Ascending aorta (tissue), 2 donors: ENCODE measurements around the gene CCDC183. TPM values are rescaled to one million over a fixed set of nuclear protein-coding genes. Genes with fewer than 3 reads are reported as not detected.

ENCODE experiments used
- DNase-seq, 2 donors: peaks; one replicate each; pipeline ENCODE4 v3.0.0-alpha.2; 2019; ENCODE audit warnings: low spot score in 2 of 2
- H3K27ac ChIP-seq, 2 donors: fragments of 200-600 bp; sonication (generic); one replicate each; pipeline ENCODE4 v1.5.1; 2016 to 2017; ENCODE audit warnings: mild to moderate bottlenecking in 1 of 2
- H3K27me3 ChIP-seq: fragments of 200-600 bp; sonication (generic); one replicate; pipeline ENCODE4 v1.5.1; 2017
- H3K36me3 ChIP-seq, 2 donors: fragments of 200-600 bp; sonication (generic); one replicate each; pipeline ENCODE4 v1.5.1; 2016
- H3K4me1 ChIP-seq, 2 donors: fragments of 200-600 bp; sonication (generic); one replicate each; pipeline ENCODE4 v1.5.1; 2016 to 2017; ENCODE audit warnings: mild to moderate bottlenecking in 1 of 2
- H3K4me3 ChIP-seq, 2 donors: fragments of 200-600 bp; sonication (generic); one replicate each; pipeline ENCODE4 v1.5.1; 2016 to 2017; ENCODE audit warnings: mild to moderate bottlenecking in 1 of 2
- H3K9me3 ChIP-seq, 2 donors: fragments of 200-600 bp; sonication (generic); one replicate each; pipeline ENCODE4 v1.5.1; 2016
- CTCF ChIP-seq, 3 experiments: fragments of 200-600 bp in 2 of 3; fragments of 450-650 bp in 1 of 3; sonication (generic) in 2 of 3; IDR thresholded peaks; one replicate each; pipeline ENCODE4 v1.5.1; 2016 to 2019; ENCODE audit warnings: antibody characterized with exemption in 3 of 3, mild to moderate bottlenecking in 1 of 3, moderate library complexity in 1 of 3
- intact Hi-C: fragments of 100-400 bp; cut with DNase I; formaldehyde crosslinking; loops from one replicate; pipeline ENCODE4 v1.15.1; 2023
- total RNA-seq: library from RNA; depleted of rRNA; stranded (reverse); fragments of >200 nt; gene quantifications from one replicate; pipeline ENCODE4 v1.1.0, GENCODE V29; 2016

CCDC183 gene
- total RNA-seq, 1 donor from 2014 or later: not detected

- Histone ChIP-seq H3K4me1 (no peaks in the 10 kb centered on the region), H3K27ac (no peak overlapping the region), H3K27me3 (no peaks in the 10 kb centered on the region), H3K4me3 (no peak overlapping the region), H3K36me3 (no peaks in the 10 kb centered on the region), H3K9me3 (no peaks in the 10 kb centered on the region)
- DNase-seq: no peak
- TF ChIP-seq CTCF (IDR thresholded peaks at IDR 0.05): no peak
- intact Hi-C loops: no loop called here
Measured at GRCh38 chr9:136750526-136750925, 45.6 kb upstream of the CCDC183 start.

GRCh38 chr9:136751244-136751643 is 44.9 kb upstream of the CCDC183 start:
- Histone ChIP-seq H3K36me3 (no peaks in the 10 kb centered on the region), H3K27ac (no peak overlapping the region), H3K9me3 (no peaks in the 10 kb centered on the region), H3K4me1 (no peaks in the 10 kb centered on the region), H3K27me3 (no peaks in the 10 kb centered on the region), H3K4me3 (no peak overlapping the region)
- TF ChIP-seq CTCF (IDR thresholded peaks at IDR 0.05): no peak
- no peak for DNase-seq
- intact Hi-C loops: no loop called here

- Histone ChIP-seq H3K36me3 (no peaks in the 10 kb centered on the region), H3K9me3 (no peaks in the 10 kb centered on the region), H3K27me3 (no peaks in the 10 kb centered on the region), H3K27ac (no peak overlapping the region), H3K4me1 (no peaks in the 10 kb centered on the region), H3K4me3 (no peak overlapping the region)
- DNase-seq: no peak
- TF ChIP-seq CTCF (IDR thresholded peaks at IDR 0.05): no peak
- intact Hi-C loops: no loop called here
Measured at GRCh38 chr9:136751814-136752213, 44.3 kb upstream of the CCDC183 start.

- intact Hi-C loops: no loop called here
- Histone ChIP-seq H3K27ac (no peak overlapping the region), H3K9me3 (no peaks in the 10 kb centered on the region), H3K4me3 (no peak overlapping the region), H3K27me3 (no peaks in the 10 kb centered on the region), H3K4me1 (no peaks in the 10 kb centered on the region), H3K36me3 (no peaks in the 10 kb centered on the region)
- no peak for DNase-seq
- no peak for TF ChIP-seq CTCF (IDR thresholded peaks at IDR 0.05)
Measured at GRCh38 chr9:136753371-136754058, 42.6 kb upstream of the CCDC183 start.

DNA sequence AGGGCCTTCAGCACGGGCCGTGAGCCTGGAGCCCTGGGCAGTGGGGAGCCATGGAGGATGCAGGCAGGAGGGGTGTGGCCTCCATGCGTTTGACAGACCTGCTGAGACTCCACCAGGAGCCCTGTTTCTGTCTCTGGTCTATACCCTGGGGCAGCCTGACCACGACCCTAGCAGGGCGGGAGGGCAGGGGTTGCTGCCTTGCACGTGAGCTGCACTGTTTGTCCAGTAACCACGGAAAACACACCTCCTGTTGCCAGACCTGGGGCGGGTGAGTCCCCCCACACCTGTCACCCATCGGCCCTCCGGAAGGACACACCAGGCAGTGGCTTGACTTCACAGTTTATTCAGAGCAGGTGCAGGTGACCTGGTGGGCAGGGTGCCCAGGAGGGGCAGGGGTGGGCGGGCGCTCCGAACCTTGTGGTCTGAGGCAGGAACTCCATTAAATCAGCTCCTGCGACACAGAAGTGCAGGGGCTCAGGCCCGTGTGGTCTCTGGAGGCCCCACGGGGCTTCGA is 42.0 kb upstream of the CCDC183 start:
- H3K36me3 ChIP-seq: no peaks in the 10 kb centered on the region
- H3K4me1 ChIP-seq: no peaks in the 10 kb centered on the region
- no peaks in the 10 kb centered on the region for H3K9me3 ChIP-seq
- no peak for DNase-seq
- intact Hi-C loops: no loop called here
- no peak for TF ChIP-seq CTCF (IDR thresholded peaks at IDR 0.05)
- no peak overlapping the region for H3K4me3 ChIP-seq
- H3K27me3 ChIP-seq: no peaks in the 10 kb centered on the region
- no peak overlapping the region for H3K27ac ChIP-seq
